Panc1 (cell line): ENCODE measurements around the gene MMP11. TPM values are rescaled to one million over a fixed set of nuclear protein-coding genes. Genes with fewer than 3 reads are reported as not detected.

ENCODE experiments used
- ATAC-seq: fragments of 200-7000 bp; cut with Tn5 transposase; 2 replicates; pipeline ENCODE4 v1.9.1; 2020; ENCODE audit warnings: mild to moderate bottlenecking, moderate library complexity
- BruUV-seq: library from RNA; stranded (reverse); fragments of 400-500 nt; replicated peaks from 2 replicates; lab custom pipeline; 2021; lab: Mats Ljungman, UMichigan
- CTCF ChIA-PET: fragments of 300-600 bp; sonication (Branson Sonifier 250); formaldehyde crosslinking; loops from one replicate; lab custom pipeline; 2022; ENCODE audit warnings: antibody characterized with exemption; lab: Charles Lee
- POLR2A ChIA-PET: fragments of 300-600 bp; sonication (Branson Sonifier 250); formaldehyde crosslinking; loops from one replicate; lab custom pipeline; 2022; ENCODE audit warnings: antibody characterized with exemption; lab: Charles Lee
- DNase-seq: peaks from one replicate; pipeline ENCODE4 v3.0.0-alpha.2; 2010; ENCODE audit warnings: low read depth, low spot score
- H3K27ac ChIP-seq: 2 replicates; pipeline ENCODE4 v1.5.1; 2011; ENCODE audit warnings: mild to moderate bottlenecking, low read length, inconsistent platforms
- H3K27me3 ChIP-seq: fragments of 200-500 bp; sonication (Bioruptor generic); 2 replicates; pipeline ENCODE4 v1.6.0; 2014; ENCODE audit warnings: low read length, inconsistent platforms; ENCODE audit not compliant: control insufficient read depth, insufficient read depth
- H3K36me3 ChIP-seq: fragments of 200-500 bp; sonication (Bioruptor generic); 2 replicates; pipeline ENCODE4 v1.5.1; 2014; ENCODE audit warnings: inconsistent platforms, mild to moderate bottlenecking, low read length, moderate library complexity; ENCODE audit not compliant: control insufficient read depth, insufficient read depth
- H3K4me1 ChIP-seq: 2 replicates; pipeline ENCODE4 v1.5.1; 2011; ENCODE audit warnings: inconsistent platforms, mild to moderate bottlenecking, low read length, moderate library complexity; ENCODE audit not compliant: control insufficient read depth, insufficient read depth
- H3K4me3 ChIP-seq, 2 experiments: 2 replicates each; pipeline ENCODE4 v1.5.1; 2011 to 2012; ENCODE audit warnings: low read depth in 2 of 2, low read length in 2 of 2, mild to moderate bottlenecking in 2 of 2, inconsistent platforms in 1 of 2, moderate library complexity in 1 of 2
- H3K9me3 ChIP-seq: fragments of 200-500 bp; sonication (Bioruptor generic); 2 replicates; pipeline ENCODE4 v1.5.1; 2014; ENCODE audit warnings: low read depth, mild to moderate bottlenecking, inconsistent platforms, low read length, moderate library complexity; ENCODE audit not compliant: control insufficient read depth, insufficient read depth
- POLR2AphosphoS5 ChIP-seq: IDR thresholded peaks from 2 replicates; pipeline ENCODE4 v1.6.1; 2012; ENCODE audit warnings: mild to moderate bottlenecking, low read depth, low read length, moderate library complexity
- SIN3A ChIP-seq: IDR thresholded peaks from 2 replicates; pipeline ENCODE4 v1.6.1; 2012; ENCODE audit warnings: low read depth, mild to moderate bottlenecking, low read length, moderate library complexity, borderline replicate concordance; ENCODE audit not compliant: insufficient read depth
- TCF7L2 ChIP-seq: IDR thresholded peaks from 2 replicates; pipeline ENCODE4 v1.6.1; 2011; ENCODE audit warnings: mild to moderate bottlenecking, low read depth, low read length, inconsistent platforms
- in situ Hi-C: cut with HindIII; loops from 2 replicates; pipeline ENCODE4 v1.10.0; 2016; ENCODE audit warnings: low sequenced_read_pairs, low pct_unique_long_range_greater_than_20kb
- intact Hi-C: fragments of 100-400 bp; cut with micrococcal nuclease; formaldehyde crosslinking; loops from one replicate; pipeline ENCODE4 v1.10.0; 2022; ENCODE audit not compliant: unreplicated experiment
- total RNA-seq: library from RNA; stranded (reverse); gene quantifications from one replicate; pipeline ENCODE4 v1.2.1, GENCODE V29; 2021; ENCODE audit not compliant: unreplicated experiment
- TF ChIP-seq, protein P1 (sequence below): fragments of 450-650 bp; IDR thresholded peaks from 2 replicates; pipeline ENCODE4 v1.5.1; 2017; ENCODE audit warnings: mild to moderate bottlenecking
- TF ChIP-seq, protein P2 (sequence below), 2 experiments: IDR thresholded peaks; 2 replicates each; pipeline ENCODE4 v1.6.1; 2011 to 2012; ENCODE audit warnings: low read depth in 2 of 2, control low read depth in 1 of 2, low read length in 1 of 2, mild to moderate bottlenecking in 1 of 2, moderate library complexity in 1 of 2; ENCODE audit not compliant: insufficient read depth in 1 of 2

Gene MMP11
- total RNA-seq, 1 experiment from 2014 or later = 3.0 TPM

DNA sequence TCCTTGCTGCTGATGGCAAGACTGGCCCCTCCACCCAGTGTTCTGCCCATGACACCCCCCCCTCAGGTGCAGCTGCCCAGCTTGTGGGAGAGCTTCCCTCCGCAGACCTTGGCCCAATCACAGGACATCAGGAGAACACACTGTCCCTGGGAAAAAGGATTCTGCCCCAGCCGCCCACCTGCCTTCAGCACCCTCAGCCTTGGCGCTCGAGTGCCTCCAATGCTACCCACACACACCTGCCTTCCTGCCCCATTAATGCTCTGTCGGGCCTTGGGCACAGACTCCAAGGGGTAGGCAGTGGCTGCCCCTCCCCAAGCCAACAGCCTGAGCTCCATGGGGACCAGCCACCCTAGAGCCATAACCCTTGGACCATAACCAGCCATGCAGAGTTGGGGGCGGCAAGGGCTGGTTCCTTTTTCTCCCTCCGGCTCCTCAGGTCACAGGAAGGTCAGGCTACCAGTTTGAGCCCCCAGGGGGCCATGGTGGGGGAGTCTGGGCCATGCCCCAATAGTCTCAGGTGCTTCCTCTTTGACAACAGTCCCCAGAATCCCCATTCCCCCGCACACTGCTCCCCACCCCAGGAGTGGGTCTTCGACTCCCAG is 20.5 kb upstream of the MMP11 start:
- no peaks in the 10 kb centered on the region for H3K9me3 ChIP-seq
- no peak for DNase-seq
- no peaks in the 10 kb centered on the region for H3K27me3 ChIP-seq
- TF ChIP-seq, protein P1, sequence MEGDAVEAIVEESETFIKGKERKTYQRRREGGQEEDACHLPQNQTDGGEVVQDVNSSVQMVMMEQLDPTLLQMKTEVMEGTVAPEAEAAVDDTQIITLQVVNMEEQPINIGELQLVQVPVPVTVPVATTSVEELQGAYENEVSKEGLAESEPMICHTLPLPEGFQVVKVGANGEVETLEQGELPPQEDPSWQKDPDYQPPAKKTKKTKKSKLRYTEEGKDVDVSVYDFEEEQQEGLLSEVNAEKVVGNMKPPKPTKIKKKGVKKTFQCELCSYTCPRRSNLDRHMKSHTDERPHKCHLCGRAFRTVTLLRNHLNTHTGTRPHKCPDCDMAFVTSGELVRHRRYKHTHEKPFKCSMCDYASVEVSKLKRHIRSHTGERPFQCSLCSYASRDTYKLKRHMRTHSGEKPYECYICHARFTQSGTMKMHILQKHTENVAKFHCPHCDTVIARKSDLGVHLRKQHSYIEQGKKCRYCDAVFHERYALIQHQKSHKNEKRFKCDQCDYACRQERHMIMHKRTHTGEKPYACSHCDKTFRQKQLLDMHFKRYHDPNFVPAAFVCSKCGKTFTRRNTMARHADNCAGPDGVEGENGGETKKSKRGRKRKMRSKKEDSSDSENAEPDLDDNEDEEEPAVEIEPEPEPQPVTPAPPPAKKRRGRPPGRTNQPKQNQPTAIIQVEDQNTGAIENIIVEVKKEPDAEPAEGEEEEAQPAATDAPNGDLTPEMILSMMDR = no peak
- TF ChIP-seq TCF7L2 = no peak
- no peak for TF ChIP-seq POLR2AphosphoS5
- no peak for TF ChIP-seq SIN3A
- TF ChIP-seq, protein P2, sequence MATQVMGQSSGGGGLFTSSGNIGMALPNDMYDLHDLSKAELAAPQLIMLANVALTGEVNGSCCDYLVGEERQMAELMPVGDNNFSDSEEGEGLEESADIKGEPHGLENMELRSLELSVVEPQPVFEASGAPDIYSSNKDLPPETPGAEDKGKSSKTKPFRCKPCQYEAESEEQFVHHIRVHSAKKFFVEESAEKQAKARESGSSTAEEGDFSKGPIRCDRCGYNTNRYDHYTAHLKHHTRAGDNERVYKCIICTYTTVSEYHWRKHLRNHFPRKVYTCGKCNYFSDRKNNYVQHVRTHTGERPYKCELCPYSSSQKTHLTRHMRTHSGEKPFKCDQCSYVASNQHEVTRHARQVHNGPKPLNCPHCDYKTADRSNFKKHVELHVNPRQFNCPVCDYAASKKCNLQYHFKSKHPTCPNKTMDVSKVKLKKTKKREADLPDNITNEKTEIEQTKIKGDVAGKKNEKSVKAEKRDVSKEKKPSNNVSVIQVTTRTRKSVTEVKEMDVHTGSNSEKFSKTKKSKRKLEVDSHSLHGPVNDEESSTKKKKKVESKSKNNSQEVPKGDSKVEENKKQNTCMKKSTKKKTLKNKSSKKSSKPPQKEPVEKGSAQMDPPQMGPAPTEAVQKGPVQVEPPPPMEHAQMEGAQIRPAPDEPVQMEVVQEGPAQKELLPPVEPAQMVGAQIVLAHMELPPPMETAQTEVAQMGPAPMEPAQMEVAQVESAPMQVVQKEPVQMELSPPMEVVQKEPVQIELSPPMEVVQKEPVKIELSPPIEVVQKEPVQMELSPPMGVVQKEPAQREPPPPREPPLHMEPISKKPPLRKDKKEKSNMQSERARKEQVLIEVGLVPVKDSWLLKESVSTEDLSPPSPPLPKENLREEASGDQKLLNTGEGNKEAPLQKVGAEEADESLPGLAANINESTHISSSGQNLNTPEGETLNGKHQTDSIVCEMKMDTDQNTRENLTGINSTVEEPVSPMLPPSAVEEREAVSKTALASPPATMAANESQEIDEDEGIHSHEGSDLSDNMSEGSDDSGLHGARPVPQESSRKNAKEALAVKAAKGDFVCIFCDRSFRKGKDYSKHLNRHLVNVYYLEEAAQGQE (IDR thresholded peaks at IDR 0.05; ENCODE audit: insufficient read depth in 1 of 2, low read depth in 2 of 2, low read length in 1 of 2) = no peak
- in situ Hi-C loops (no loop called here), intact Hi-C loops (no loop called here)
- peaks cover 6% of the 10 kb centered on the region for H3K4me1 ChIP-seq
- H3K4me3 ChIP-seq = no peak overlapping the region
- POLR2A ChIA-PET = no interaction called here
- no peak for ATAC-seq
- CTCF ChIA-PET = no interaction called here
- BruUV-seq = no TSS peak
- no peak overlapping the region for H3K27ac ChIP-seq
- peaks cover 7% of the 10 kb centered on the region; the same call in 1 of the 2 replicates for H3K36me3 ChIP-seq

DNA sequence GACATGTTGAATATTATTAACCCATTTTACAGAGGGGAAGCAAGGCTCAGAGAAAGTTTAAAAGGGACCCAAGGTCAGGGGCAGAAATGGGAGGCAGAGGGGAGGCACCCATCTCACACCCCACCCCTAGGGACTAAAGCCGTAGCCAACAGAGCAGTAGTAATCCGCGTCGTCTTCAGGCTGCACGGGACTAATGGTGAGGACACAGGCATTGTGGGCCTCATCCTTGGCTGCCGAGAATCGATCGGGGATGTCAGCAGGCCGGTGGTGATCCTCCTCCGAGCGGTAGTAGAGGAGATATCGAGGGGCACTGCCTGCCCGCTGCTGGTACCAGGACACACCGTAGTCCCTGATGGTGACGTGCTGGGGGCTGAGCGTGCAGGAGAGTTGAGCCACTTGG is 19.9 kb upstream of the MMP11 start:
- intact Hi-C loops (no loop called here), in situ Hi-C loops (no loop called here)
- no peak for ATAC-seq
- H3K27ac ChIP-seq = no peak overlapping the region
- ChIA-PET CTCF (no interaction called here), POLR2A (no interaction called here)
- peaks cover 7% of the 10 kb centered on the region; the same call in 1 of the 2 replicates for H3K36me3 ChIP-seq
- TF ChIP-seq TCF7L2 = no peak
- TF ChIP-seq POLR2AphosphoS5 = no peak
- TF ChIP-seq, protein P2 (IDR thresholded peaks at IDR 0.05; ENCODE audit: insufficient read depth in 1 of 2, low read depth in 2 of 2, low read length in 1 of 2) = no peak
- no peak for TF ChIP-seq SIN3A
- TF ChIP-seq, protein P1 = no peak
- no peak overlapping the region for H3K4me3 ChIP-seq
- no peaks in the 10 kb centered on the region for H3K27me3 ChIP-seq
- no peaks in the 10 kb centered on the region for H3K9me3 ChIP-seq
- DNase-seq = no peak
- H3K4me1 ChIP-seq = peaks cover 6% of the 10 kb centered on the region
- BruUV-seq = no TSS peak
